Vagina (tissue), 2 donors: ENCODE measurements around the gene RAB23. TPM values are rescaled to one million over a fixed set of nuclear protein-coding genes. Genes with fewer than 3 reads are reported as not detected.
A peak's percentile ranks its signal among the peaks of the same experiment; 100 is the strongest.

Experiments
- DNase-seq, 2 donors: peaks; one replicate each; pipeline ENCODE4 v3.0.0-alpha.2; 2017; ENCODE audit errors: extremely low spot score in 2 of 2
- H3K27ac ChIP-seq: fragments of 200-600 bp; sonication (generic); one replicate; pipeline ENCODE4 v1.5.1; 2019
- H3K27me3 ChIP-seq: fragments of 200-600 bp; sonication (generic); one replicate; pipeline ENCODE4 v1.5.1; 2019
- H3K36me3 ChIP-seq, 2 donors: fragments of 200-600 bp; sonication (generic); one replicate each; pipeline ENCODE4 v1.5.1; 2017 to 2019
- H3K4me1 ChIP-seq: fragments of 200-600 bp; sonication (generic); one replicate; pipeline ENCODE4 v1.5.1; 2019
- H3K4me3 ChIP-seq, 2 donors: fragments of 200-600 bp; sonication (generic); 1 replicate in 1 of 2; 2 replicates in 1 of 2; pipeline ENCODE4 v1.5.1; 2016 to 2019
- H3K9me3 ChIP-seq: fragments of 200-600 bp; sonication (generic); one replicate; pipeline ENCODE4 v1.5.1; 2019
- CTCF ChIP-seq, 3 experiments: fragments of 450-650 bp in 2 of 3; fragments of 200-600 bp in 1 of 3; sonication (generic) in 1 of 3; IDR thresholded peaks; one replicate each; pipeline ENCODE4 v1.5.1; 2017 to 2019; ENCODE audit warnings: antibody characterized with exemption in 3 of 3, mild to moderate bottlenecking in 2 of 3, moderate library complexity in 2 of 3
- POLR2A ChIP-seq, 2 donors: fragments of 450-650 bp; IDR thresholded peaks; one replicate each; pipeline ENCODE4 v1.6.1; 2017; ENCODE audit warnings: antibody characterized with exemption in 2 of 2, mild to moderate bottlenecking in 2 of 2, moderate library complexity in 2 of 2
- POLR2AphosphoS5 ChIP-seq, 2 donors: sonication (generic); formaldehyde crosslinking; IDR thresholded peaks; one replicate each; pipeline ENCODE4 v1.9.0; 2017; ENCODE audit warnings: antibody characterized with exemption in 2 of 2, mild to moderate bottlenecking in 2 of 2, low read depth in 1 of 2; ENCODE audit not compliant: insufficient read depth in 1 of 2
- intact Hi-C: fragments of 100-400 bp; cut with DNase I; formaldehyde crosslinking; loops from one replicate; pipeline ENCODE4 v1.15.1; 2023
- total RNA-seq: library from RNA; depleted of rRNA; stranded (reverse); fragments of >200 nt; gene quantifications from one replicate; pipeline ENCODE4 v1.2.3, GENCODE V29; 2016

The RAB23 gene
- total RNA-seq, 1 donor from 2014 or later: 31.4 TPM

- no peak for DNase-seq
- Histone ChIP-seq H3K27me3 (no peaks in the 10 kb centered on the region), H3K36me3 (no peaks in the 10 kb centered on the region), H3K27ac (peak overlapping the region; percentile 80), H3K9me3 (no peaks in the 10 kb centered on the region), H3K4me1 (peaks cover 18% of the 10 kb centered on the region), H3K4me3 (no peak overlapping the region)
- intact Hi-C loops: loop anchor here (5.0 to 10.0 kb wide), 2 partner anchors 41 to 51 kb away; partner anchors contain the start of genes PRIM2 and RAB23
- TF ChIP-seq POLR2A (IDR thresholded peaks at IDR 0.05) (no peak), POLR2AphosphoS5 (IDR thresholded peaks at IDR 0.05; ENCODE audit: insufficient read depth in 1 of 2, low read depth in 1 of 2) (no peak), CTCF (IDR thresholded peaks at IDR 0.05) (no peak)
Observed at GRCh38 chr6:57263739-57264138, 41.6 kb upstream of the RAB23 start.

GRCh38 chr6:57262901-57263694 lies 41.0 kb upstream of the RAB23 start:
- no peaks in the 10 kb centered on the region for H3K27me3 ChIP-seq
- no peak for DNase-seq
- peaks cover 22% of the 10 kb centered on the region for H3K4me1 ChIP-seq
- no peak overlapping the region for H3K4me3 ChIP-seq
- no peaks in the 10 kb centered on the region for H3K36me3 ChIP-seq
- H3K27ac ChIP-seq: peak overlapping the region; percentile 80
- intact Hi-C loops: loop anchor here (5.0 to 10.0 kb wide), 2 partner anchors 41 to 52 kb away; partner anchors contain the start of genes PRIM2 and RAB23
- TF ChIP-seq POLR2A (IDR thresholded peaks at IDR 0.05): no peak
- no peak for TF ChIP-seq CTCF (IDR thresholded peaks at IDR 0.05)
- no peak for TF ChIP-seq POLR2AphosphoS5 (IDR thresholded peaks at IDR 0.05; ENCODE audit: insufficient read depth in 1 of 2, low read depth in 1 of 2)
- H3K9me3 ChIP-seq: no peaks in the 10 kb centered on the region

- intact Hi-C loops: loop anchor here (5.0 to 10.0 kb wide), 2 partner anchors 40 to 52 kb away; partner anchors contain the start of genes PRIM2 and RAB23
Observed at GRCh38 chr6:57262488-57262887, 40.4 kb upstream of the RAB23 start.

GRCh38 chr6:57261926-57262325 lies 39.8 kb upstream of the RAB23 start:
- intact Hi-C loops: loop anchor here (5.0 to 10.0 kb wide), 2 partner anchors 40 to 53 kb away; partner anchors contain the start of genes PRIM2 and RAB23
- TF ChIP-seq CTCF (IDR thresholded peaks at IDR 0.05) (no peak), POLR2A (IDR thresholded peaks at IDR 0.05) (no peak), POLR2AphosphoS5 (IDR thresholded peaks at IDR 0.05; ENCODE audit: insufficient read depth in 1 of 2, low read depth in 1 of 2) (no peak)
- H3K36me3 ChIP-seq: no peaks in the 10 kb centered on the region
- no peak overlapping the region for H3K4me3 ChIP-seq
- DNase-seq: no peak
- peak overlapping the region; percentile 80 for H3K27ac ChIP-seq
- no peaks in the 10 kb centered on the region for H3K27me3 ChIP-seq
- no peaks in the 10 kb centered on the region for H3K9me3 ChIP-seq
- peaks cover 28% of the 10 kb centered on the region for H3K4me1 ChIP-seq

More at GRCh38 chr6:57262488-57262887, 40.4 kb upstream of the RAB23 start:
- Histone ChIP-seq H3K36me3 (no peaks in the 10 kb centered on the region), H3K9me3 (no peaks in the 10 kb centered on the region), H3K4me1 (peaks cover 24% of the 10 kb centered on the region), H3K27me3 (no peaks in the 10 kb centered on the region), H3K4me3 (no peak overlapping the region), H3K27ac (peak overlapping the region; percentile 80)
- peak in 1 of 2 donors; percentile 92 for DNase-seq
- TF ChIP-seq POLR2AphosphoS5 (IDR thresholded peaks at IDR 0.05; ENCODE audit: insufficient read depth in 1 of 2, low read depth in 1 of 2) (peak in 1 of 2 donors; percentile 12), CTCF (IDR thresholded peaks at IDR 0.05) (no peak)

- H3K4me1 ChIP-seq: peaks cover 30% of the 10 kb centered on the region
- intact Hi-C loops: loop anchor here (10.0 kb wide), 1 partner anchor 84 kb away; the partner anchor contains the start of gene BAG2
- DNase-seq: no peak
Observed at GRCh38 chr6:57259064-57259463, 37.0 kb upstream of the RAB23 start.

More at GRCh38 chr6:57259064-57259463, 37.0 kb upstream of the RAB23 start:
- Histone ChIP-seq H3K4me3 (no peak overlapping the region), H3K36me3 (no peaks in the 10 kb centered on the region), H3K27me3 (no peaks in the 10 kb centered on the region), H3K9me3 (no peaks in the 10 kb centered on the region), H3K27ac (peak overlapping the region; percentile 89)
- TF ChIP-seq CTCF (IDR thresholded peaks at IDR 0.05): no peak
- TF ChIP-seq POLR2AphosphoS5 (IDR thresholded peaks at IDR 0.05; ENCODE audit: insufficient read depth in 1 of 2, low read depth in 1 of 2): no peak
- no peak for TF ChIP-seq POLR2A (IDR thresholded peaks at IDR 0.05)
